ENCODE results near the gene CD1C. TPM values are rescaled to one million over a fixed set of nuclear protein-coding genes. Genes with fewer than 3 reads are reported as not detected.
A peak's percentile ranks its signal among the peaks of the same experiment; 100 is the strongest.
"Not testable (repeated sequence)": the region's sequence is repeated elsewhere in the genome, so short reads cannot be mapped to it uniquely, and the experiment has no call there.

CD1C gene
- total RNA-seq, 1 donor from 2014 or later, result not detected

GRCh38 chr1:158328426-158328825 lies 38.7 kb downstream of the CD1C start:
- peak; percentile 9 for DNase-seq (ENCODE audit: low spot score)

DNA sequence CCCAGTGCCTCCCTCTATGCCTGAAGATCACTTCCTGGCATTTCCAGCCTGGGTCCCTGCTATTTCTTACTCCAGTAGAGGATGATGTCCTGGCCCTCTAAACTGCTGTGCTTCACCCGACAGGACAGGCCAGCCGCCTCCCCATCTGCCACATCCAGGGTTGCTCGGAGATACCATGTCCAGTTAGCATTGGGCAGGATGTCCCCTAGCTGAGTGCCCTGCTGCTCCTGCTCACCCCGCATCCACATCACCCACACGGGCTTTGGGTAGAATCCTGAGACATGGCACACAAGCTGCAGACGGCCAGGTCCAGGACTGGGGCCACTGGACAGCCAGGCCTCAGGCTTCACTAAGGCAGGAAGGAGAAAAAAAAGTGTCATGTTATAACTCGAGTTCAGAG lies 39.6 kb downstream of the CD1C start:
- no peak for DNase-seq (ENCODE audit: low spot score)

DNA sequence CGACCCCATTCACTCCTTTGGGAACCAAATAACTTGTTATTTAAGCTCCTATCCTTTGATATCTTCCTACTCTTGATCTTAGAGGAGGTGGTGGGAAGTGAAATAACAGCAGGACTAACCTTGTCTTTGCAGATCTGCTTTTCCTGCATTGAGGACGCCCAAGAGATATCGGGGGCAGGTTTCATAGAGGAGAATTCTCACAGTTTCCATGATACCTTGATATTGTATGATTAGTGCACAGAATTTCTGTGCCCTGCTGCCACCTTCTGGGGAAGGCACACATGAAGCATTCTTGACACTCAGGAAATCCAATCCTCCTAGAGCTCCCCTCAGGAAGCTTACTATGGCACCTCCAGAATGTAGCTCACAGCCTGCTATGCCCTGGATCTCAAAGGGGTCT lies 40.0 kb downstream of the CD1C start:
- DNase-seq (ENCODE audit: low spot score), result no peak

DNA sequence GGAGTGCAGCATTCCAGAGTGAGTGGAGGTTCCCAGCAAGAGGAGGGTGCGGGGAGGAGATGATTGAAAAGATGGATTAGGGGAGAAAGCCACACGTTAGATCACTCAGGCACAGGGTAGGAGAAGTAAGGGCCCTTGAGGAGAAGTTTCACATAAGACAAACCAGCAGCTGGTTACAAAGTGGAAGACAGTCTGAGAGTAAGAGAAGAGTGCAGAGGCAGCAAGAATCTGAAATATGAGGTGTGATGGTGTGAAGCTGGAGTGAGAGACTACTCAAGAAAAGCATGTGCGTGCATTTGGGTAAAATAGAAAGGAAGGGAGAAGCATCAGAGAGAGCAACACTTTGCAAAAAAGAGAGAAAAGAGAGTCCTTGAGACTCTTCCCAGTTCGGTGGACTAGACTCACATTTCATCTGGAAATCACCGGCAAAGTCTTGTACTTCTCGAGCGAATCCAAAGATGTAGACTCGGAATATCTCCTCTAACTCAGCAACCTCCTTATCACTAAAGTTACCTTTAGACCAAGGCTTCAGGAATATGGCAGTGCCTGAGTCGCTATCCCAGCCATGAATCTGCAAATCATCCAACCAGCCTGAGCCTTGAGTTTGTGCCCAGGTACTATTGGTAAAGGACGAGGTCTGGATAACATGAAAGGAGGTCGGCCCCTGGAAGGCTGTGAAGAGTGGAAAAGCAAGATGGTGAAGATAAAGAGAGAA lies 40.8 kb downstream of the CD1C start:
- no peak for DNase-seq (ENCODE audit: low spot score)

DNA sequence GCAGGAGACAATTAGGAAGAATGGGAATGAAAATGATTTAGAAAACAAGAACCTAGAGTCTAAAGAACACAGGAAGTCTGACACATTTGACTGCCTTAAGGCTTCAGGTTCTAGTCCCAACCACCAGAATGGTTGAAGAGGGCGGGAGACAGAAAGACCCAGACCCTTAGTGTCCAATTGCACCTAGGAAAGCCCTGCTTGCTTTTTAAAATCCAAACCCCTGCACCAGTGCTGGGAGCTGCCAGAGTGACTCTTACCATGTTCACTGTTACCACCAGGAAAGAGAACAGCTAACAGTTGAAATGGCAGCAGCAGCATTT lies 41.3 kb downstream of the CD1C start:
- no peak for DNase-seq (ENCODE audit: low spot score)

DNA sequence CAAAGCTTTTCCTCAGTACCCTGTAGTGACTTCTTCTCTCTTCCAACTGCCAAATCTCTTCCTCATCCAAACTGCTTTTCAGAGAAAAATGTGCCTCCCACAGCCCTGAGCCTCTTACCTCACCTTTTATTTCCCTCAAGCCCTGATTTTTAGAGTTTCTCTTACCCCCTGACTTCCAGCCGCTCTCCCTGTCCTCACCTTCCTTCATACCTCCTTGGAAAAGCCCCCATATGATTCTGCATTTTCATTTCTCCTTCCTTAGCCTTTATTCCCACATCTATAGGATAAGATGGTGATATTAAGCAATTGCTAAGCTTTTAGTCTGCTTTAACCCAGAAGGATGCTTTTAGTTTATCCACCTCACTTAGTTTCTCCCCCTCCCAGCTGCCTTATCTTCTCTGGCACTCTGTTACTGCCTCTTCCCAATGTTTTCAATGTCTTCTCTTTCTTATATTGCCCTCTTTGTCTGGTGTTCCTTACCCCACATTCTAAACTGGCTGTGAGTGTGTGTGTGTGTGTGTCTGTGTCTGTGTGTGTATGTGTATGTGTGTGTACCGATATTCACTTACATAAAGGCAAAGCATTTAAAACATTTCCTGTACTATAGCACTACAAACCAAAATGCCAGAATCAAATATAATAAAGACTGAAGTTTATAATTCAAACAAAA lies 41.9 kb downstream of the CD1C start, which contains the start of gene CD1B:
CD1B (minus strand) TSS at position 51 of the 670 bp plus-strand sequence. CDS start 108 bp downstream, outside the sequence.
- DNase-seq (ENCODE audit: low spot score), result no peak

DNA sequence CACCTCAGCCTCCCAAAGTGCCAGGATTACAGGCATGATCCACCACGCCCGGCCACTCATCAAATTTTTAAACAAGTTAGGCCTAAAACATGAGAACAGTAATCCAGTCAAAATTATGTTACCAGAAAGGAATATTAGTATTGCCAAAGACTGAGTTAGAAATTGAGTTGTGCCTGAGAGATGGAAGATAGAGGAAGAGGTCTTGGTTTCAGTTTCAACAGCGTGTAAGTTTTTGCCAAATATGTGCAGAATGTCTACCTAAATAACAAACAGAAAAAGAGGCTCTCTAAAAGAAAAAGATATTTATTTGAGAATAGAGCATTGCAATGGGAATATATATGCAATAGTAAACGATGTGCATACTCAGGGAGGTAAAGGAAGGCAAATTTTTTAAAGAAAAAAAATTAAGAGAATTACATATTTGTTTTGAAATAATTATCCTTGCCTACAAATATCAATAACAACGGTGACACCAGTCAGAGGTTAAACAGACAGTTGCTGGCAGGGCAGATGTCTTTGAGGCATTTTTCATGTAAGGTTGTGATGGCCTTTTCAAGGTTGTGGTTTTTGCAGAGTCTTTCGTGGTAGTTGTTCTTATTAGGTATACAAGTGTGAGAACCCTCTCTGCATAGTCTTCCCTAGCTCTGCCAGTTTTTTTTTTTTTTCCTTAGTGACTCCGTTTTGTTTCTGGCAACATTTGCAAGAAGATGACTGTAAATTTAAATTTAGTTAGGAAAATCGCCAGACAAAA lies 43.9 kb downstream of the CD1C start:
- no peak for DNase-seq (ENCODE audit: low spot score)

DNA sequence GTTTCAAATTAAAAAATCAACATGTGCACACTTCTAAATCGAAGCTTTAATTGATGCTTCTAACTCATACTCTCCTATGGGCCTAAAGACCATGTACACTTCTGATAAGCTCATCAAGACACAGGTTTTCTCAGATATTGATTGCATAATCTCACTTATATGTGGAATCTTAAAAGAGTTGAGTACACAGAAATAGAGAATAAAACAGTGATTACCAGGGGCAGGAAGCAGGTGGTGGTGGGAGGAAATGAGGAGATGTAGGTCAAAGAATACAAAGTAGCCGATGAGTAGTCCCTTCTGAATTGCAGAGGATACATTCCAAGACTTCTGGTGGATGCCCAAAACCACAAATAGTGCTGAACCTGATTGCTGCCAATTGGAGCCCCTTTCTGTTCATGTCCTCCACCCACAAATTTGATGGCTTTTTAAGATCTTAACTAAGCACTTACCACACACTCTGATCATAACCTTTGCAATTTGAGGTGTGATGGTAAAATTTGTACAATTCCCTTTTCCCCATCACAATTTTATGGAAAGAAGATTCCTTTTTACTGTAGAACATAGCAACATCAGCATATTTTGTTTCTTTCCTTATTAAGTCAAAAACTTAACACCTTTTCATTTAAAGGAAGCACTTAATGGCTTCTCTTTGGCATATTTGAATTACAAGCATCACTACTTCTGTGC lies 44.9 kb downstream of the CD1C start:
- DNase-seq (ENCODE audit: low spot score), result no peak

DNA sequence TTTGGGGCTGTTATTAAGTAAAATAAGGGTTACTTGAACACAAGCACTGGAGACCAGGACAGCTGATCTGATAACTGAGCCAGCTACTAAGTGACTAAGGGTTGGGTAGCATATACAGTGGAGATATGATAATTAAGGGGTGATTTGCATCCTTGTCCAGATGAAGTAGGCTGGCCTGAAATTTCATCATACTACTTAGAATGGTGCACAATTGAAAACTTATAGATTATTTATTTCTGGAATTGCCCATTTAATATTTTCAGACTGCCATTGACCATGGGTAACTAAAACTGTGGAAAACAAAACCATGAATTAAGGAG lies 45.5 kb downstream of the CD1C start:
- DNase-seq (ENCODE audit: low spot score), result no peak

GRCh38 chr1:158336413-158336812 lies 46.7 kb downstream of the CD1C start:
- DNase-seq (ENCODE audit: low spot score), result not testable (repeated sequence)

Other genes starting within 250 kb of the CD1C start
- 4.6 TPM for gene CD1D, start 109.0 kb upstream of the CD1C start, total RNA-seq (ENCODE audit: insufficient read depth, low replicate concordance)
- 0.48 TPM for gene CD1A, start 35.5 kb upstream of the CD1C start, total RNA-seq (ENCODE audit: insufficient read depth, low replicate concordance)
- gene CD1B, start 41.6 kb downstream of the CD1C start, total RNA-seq (ENCODE audit: insufficient read depth, low replicate concordance), result 1.2 TPM
- gene CD1E, start 64.0 kb downstream of the CD1C start, total RNA-seq (ENCODE audit: insufficient read depth, low replicate concordance), result 0.72 TPM
- 5.1 TPM for gene OR10T2, start 109.5 kb downstream of the CD1C start, total RNA-seq (ENCODE audit: insufficient read depth, low replicate concordance)
- gene OR10K2, start 136.3 kb downstream of the CD1C start, total RNA-seq (ENCODE audit: insufficient read depth, low replicate concordance), result 8.2 TPM
- gene OR10K1, start 171.9 kb downstream of the CD1C start, total RNA-seq (ENCODE audit: insufficient read depth, low replicate concordance), result 1.7 TPM
- 14.0 TPM for gene OR10R2, start 182.3 kb downstream of the CD1C start, total RNA-seq (ENCODE audit: insufficient read depth, low replicate concordance)

All from umbilical cord (tissue), 2 donors.